Measurements from ENCODE around the gene SLC13A5.

GRCh38 chr17:6682339-6682738 lies 30.8 kb downstream of the SLC13A5 start:
- TF ChIP-seq CTCF (IDR thresholded peaks at IDR 0.05 in 2 of 3, conservative IDR thresholded peaks at IDR 0.05 in 1 of 3; ENCODE audit: borderline replicate concordance in 1 of 3, insufficient read depth in 1 of 3, low read depth in 2 of 3, low read length in 2 of 3) (no peak), POLR2AphosphoS5 (IDR thresholded peaks at IDR 0.05; ENCODE audit: low read depth, low read length) (no peak), SP1 (IDR thresholded peaks at IDR 0.05; ENCODE audit: low read depth) (no peak)
- TF ChIP-seq, protein P1, sequence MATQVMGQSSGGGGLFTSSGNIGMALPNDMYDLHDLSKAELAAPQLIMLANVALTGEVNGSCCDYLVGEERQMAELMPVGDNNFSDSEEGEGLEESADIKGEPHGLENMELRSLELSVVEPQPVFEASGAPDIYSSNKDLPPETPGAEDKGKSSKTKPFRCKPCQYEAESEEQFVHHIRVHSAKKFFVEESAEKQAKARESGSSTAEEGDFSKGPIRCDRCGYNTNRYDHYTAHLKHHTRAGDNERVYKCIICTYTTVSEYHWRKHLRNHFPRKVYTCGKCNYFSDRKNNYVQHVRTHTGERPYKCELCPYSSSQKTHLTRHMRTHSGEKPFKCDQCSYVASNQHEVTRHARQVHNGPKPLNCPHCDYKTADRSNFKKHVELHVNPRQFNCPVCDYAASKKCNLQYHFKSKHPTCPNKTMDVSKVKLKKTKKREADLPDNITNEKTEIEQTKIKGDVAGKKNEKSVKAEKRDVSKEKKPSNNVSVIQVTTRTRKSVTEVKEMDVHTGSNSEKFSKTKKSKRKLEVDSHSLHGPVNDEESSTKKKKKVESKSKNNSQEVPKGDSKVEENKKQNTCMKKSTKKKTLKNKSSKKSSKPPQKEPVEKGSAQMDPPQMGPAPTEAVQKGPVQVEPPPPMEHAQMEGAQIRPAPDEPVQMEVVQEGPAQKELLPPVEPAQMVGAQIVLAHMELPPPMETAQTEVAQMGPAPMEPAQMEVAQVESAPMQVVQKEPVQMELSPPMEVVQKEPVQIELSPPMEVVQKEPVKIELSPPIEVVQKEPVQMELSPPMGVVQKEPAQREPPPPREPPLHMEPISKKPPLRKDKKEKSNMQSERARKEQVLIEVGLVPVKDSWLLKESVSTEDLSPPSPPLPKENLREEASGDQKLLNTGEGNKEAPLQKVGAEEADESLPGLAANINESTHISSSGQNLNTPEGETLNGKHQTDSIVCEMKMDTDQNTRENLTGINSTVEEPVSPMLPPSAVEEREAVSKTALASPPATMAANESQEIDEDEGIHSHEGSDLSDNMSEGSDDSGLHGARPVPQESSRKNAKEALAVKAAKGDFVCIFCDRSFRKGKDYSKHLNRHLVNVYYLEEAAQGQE (IDR thresholded peaks at IDR 0.05; ENCODE audit: low read depth), result no peak
